Measurements from ENCODE around the gene BCAS2. TPM values are rescaled to one million over a fixed set of nuclear protein-coding genes. Genes with fewer than 3 reads are reported as not detected.

Gene BCAS2
- 64.0 TPM for polyA plus RNA-seq (ENCODE audit: insufficient read length)
- long read RNA-seq, donor 1, transcript BCAS2-201 (7 exons, 1,299 nt): major isoform, 28 of 31 reads
- long read RNA-seq, donor 1, partial matches to known transcripts: 0 of 31 reads
- long read RNA-seq, donor 1, other reads (novel, unspliced or antisense): 0 of 31 reads
- long read RNA-seq, donor 2, transcript BCAS2-201 (7 exons, 1,299 nt): major isoform, 28 of 28 reads
- long read RNA-seq, donor 2, partial matches to known transcripts: 0 of 28 reads
- long read RNA-seq, donor 2, other reads (novel, unspliced or antisense): 0 of 28 reads
- long read RNA-seq, donor 3, transcript BCAS2-201 (7 exons, 1,299 nt): major isoform, 18 of 19 reads
- long read RNA-seq, donor 3, partial matches to known transcripts: 0 of 19 reads
- long read RNA-seq, donor 3, other reads (novel, unspliced or antisense): 0 of 19 reads
- long read RNA-seq, donor 4, partial matches to known transcripts: 0 of 2 reads
- long read RNA-seq, donor 4, other reads (novel, unspliced or antisense): 0 of 2 reads
- long read RNA-seq, donor 5, transcript BCAS2-201 (7 exons, 1,299 nt): major isoform, 47 of 50 reads
- long read RNA-seq, donor 5, partial matches to known transcripts: 0 of 50 reads
- long read RNA-seq, donor 5, other reads (novel, unspliced or antisense): 0 of 50 reads
- long read RNA-seq, donor 6, transcript BCAS2-201 (7 exons, 1,299 nt): major isoform, 29 of 29 reads
- long read RNA-seq, donor 6, partial matches to known transcripts: 0 of 29 reads
- long read RNA-seq, donor 6, other reads (novel, unspliced or antisense): 0 of 29 reads
- long read RNA-seq, donor 7, transcript BCAS2-201 (7 exons, 1,299 nt): major isoform, 39 of 40 reads
- long read RNA-seq, donor 7, partial matches to known transcripts: 0 of 40 reads
- long read RNA-seq, donor 7, other reads (novel, unspliced or antisense): 0 of 40 reads
- long read RNA-seq, donor 8, transcript BCAS2-201 (7 exons, 1,299 nt): major isoform, 10 of 10 reads
- long read RNA-seq, donor 8, partial matches to known transcripts: 0 of 10 reads
- long read RNA-seq, donor 8, other reads (novel, unspliced or antisense): 0 of 10 reads

DNA sequence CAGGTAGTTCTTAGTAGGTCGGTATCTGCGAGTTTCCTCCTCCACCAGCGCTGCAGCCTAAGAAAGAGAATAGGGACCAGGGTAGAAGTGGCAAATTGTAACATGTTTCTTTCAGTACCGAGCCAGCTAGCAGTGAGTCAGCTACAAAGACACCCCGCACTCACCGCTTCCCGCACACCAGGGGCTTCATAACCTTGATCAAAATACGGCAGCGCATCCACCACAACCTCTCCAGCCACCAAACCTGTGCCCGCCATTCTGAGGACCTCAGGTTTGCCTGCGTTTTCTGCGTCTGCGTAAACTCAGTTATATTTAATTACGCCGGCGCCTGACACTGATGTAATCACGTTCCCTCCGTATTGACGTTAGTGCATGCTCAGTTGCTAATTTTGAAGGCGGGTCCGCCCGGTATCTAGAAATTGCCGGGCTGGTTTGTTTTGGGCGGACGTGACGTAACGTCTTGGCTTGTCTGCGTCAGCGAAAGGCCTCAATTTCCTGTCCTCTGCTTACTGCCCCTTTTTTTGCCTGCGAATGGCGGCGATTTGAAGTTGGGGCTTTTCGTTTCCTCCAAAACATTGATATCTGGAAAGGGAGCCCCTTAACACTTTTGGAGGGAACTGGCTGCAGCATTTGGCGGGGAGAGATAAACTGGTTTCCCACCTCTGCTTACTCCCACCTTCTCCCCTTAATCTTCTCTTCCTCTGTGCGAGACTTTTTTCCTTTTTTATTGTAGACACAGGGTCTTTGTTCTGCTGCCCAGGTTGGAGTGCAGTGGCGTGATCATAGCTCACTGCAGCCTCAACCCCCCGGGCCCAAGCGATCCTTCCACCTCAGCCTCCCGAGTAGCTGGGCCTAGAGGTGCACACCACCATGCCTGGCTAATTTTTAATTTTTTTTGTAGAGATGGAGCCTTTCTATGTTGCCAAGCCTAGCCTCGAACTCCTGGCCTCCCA, at the start of gene BCAS2:
BCAS2 (minus strand) TSS at position 281 of the 953 bp plus-strand sequence; CDS start at position 257, 24 bp downstream.
- DNase-seq: peak; percentile 98

DNA sequence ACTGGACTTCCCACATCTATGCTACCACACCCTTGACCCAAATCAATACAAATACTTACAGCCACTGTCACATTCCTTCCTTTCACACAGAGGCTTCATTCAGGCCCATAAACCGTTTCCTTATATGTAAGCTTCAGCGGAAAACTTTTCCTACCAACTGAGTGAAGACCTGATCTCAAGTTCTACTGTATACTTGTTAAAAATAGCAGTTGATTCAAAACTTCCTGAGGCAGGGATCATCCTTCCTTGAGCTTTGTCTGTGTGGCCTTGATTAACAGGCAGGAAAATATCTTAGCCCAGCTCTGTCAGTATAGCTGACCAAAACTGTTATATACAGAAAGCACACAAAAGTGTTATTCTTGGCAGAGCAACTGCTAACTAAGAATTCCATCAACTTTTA, 45.7 kb upstream of the BCAS2 start:
- no peak for DNase-seq

DNA sequence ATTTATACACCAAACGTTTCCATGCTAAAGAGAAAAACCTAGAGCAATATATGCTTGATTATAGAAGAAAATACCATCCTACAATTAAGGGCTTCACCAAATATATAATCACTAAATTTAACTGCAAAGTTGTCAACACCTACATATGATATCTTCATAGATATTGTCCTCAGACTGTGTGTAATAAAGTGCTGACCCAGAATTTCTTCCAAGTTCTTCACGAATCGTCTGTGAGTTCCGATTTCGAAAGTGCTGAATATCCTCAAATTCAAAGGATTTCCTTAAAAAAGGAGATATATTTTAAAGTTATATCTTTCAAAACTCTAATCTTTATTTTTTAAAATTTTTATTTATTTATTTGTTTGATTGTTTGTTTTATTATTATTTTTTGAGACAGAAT, 41.9 kb upstream of the BCAS2 start:
- DNase-seq: no peak

DNA sequence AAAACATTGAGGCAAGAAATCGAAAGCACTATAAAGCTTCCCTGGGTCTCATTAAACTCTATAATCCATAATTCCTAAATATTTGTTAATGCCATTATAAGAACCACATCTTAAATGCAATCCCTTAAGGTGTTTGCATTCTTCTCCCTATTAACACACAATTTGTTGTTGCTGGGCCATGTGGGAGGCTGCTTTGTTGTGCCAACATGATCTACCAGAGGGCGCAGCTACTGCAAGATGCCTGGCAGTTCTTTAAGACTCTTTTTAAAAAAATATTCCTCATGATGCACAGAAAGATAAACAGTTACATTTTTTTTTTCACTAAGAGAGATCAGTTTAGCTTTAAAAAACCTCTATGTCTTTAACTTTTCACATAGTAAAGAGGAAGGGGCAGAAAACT, 39.0 kb upstream of the BCAS2 start:
- no peak for DNase-seq

DNA sequence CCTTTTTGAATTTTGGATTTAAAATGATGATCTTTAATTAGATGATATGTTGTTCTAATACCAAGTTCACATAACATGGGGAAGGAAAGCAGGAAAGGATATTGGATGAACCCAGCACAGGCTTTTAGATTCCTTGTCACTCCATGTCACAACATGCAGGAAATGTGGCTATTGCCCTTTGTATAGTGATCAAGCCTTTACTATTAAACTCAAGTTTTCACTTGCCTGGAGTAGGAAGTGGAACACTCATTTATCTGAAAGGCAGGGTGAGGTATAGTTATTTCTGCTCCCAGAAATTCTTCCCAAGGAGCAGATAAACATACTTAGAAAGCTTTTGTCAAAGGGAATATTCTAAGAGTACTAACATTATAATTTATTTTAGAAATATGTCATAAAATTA, 37.2 kb upstream of the BCAS2 start:
- no peak for DNase-seq

DNA sequence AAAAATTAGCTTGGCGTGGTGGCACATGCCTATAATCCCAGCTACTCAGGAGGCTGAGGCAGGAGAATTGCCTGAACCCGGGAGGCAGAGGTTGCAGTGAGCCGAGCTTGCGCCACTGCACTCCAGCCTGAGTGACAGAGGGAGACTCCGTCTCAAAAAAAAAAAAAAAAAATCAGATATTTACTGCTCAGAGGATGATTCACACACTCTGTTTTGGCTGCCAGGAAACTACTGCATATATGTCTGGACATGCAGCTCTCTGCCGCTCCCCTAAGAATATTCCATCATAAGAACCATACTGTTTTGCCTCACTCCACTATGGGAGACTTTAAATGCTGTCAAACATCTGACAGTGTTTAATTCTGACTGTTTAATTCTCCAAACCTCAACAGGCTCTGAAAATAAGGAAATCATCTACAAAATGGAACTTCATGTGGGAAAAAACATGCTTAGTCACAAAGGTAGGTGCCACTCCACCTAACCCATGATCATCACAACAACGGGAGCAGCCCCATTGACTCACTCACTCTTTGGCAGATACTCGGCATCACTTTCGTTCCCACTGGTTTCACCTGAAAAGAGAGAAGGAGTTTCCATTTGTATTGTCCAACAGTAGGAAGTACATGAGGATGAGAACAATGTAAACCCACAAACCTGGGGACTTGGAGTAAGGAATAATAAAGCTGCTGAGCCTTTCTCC, 29.3 kb upstream of the BCAS2 start:
- no peak for DNase-seq

DNA sequence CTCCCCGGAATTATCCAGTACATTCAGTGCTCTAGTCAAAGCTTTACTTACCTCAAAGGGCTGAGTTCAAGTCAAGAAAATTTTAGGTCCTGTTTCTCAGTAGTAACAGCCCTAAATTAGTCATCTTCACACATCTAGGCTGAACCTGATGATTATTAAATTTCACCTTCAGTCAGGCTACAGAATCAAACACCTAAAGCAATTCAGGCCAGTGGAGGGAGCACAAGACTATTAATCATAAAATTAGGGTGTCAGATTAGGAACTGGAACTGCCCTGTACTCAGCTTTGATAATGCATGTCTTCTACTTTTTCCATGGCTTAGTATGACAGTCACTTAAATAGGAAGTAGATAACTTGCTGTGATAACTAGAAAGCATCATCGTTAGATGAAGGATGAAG, 28.4 kb upstream of the BCAS2 start:
- DNase-seq: no peak

DNA sequence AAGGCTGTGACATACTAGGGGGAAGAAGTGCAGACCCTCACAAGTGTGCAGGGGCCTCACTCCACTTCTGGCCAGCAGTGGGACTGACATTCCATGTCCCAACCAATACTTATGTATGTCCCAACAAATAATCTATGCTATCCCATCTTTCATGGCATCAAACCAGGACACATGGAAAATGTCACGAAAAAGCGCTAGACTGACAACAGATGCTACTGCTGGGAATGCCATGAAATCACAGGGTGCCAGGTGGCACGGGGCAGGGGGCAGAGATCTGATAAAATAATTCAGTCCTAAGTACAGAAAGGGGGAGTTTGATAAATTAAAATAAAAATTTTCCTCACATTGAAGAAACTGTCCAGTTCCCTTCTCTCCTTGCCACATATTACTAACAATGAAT, 27.6 kb upstream of the BCAS2 start:
- no peak for DNase-seq

DNA sequence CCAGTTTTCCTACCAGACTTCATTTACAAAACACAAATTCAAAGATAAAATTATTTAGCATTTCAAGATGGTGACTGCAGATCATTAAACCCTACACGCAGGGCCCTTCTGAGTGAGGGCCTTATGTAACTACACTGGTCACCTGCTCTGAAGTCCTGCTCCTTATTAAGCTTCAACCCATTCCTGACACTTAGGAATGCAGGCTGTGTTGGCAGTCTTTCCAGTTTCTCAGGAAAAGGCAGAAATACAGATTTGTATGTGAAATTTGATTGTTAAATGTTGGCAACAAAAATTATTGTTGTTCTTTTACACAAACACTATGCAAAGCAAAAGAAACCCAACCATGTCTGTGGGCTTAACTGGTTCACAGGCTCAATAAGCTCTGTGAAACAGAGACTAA, 25.8 kb upstream of the BCAS2 start:
- DNase-seq: no peak

DNA sequence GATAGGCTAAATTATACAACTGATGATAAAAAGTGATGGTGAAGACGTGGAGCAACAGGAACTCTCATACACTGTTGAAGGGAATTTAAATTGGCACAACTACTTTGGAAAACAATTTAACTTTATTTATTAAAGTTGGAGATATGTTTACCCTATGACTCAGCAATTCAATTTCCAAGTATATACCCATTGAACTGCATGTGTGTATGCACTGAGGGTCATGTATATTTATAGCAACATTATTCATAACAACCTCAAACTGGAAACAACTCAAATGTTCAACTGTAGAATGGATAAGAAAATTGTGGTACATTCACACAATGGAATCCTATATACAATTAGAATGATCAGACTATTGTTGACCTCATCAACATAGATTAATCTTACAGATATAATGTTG, 16.5 kb upstream of the BCAS2 start:
- DNase-seq: no peak

DNA sequence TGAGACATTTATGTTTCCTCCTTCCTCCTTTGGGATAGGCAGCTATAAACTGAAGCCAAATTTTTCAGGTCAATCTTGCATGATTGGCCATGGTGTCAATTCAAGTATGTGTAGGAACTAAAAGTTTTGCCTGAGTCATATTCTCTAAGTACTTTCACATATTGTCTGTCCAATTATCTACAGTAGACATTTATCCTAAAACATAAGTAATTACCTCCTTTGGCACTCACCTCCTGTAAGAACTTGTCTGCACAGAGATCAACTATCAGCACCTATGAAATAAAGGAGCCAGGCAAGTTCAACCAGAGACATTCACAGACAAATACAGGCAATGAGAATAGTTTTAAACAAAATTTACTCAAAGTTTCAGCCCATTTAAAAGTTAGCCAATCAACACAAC, 14.2 kb upstream of the BCAS2 start:
- DNase-seq: no peak

DNA sequence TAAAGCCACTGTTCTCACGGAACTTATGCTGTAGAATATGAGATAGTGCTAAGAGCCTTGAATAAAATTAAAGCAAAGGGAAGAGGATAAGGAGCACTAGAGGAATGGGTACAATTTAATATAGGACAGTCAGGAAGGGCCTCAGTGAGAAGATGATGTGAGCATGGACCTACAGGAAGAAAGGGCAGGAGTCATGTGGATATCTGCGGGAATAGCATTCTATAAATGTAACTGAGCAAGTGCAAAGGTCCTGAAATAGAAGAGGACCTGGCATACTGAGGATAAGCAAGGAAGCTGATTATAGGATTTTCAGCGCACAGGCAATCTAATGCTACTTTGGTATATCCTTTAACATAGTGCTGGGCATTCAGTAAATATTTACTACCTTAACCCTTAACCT, 12.6 kb upstream of the BCAS2 start:
- DNase-seq: no peak

DNA sequence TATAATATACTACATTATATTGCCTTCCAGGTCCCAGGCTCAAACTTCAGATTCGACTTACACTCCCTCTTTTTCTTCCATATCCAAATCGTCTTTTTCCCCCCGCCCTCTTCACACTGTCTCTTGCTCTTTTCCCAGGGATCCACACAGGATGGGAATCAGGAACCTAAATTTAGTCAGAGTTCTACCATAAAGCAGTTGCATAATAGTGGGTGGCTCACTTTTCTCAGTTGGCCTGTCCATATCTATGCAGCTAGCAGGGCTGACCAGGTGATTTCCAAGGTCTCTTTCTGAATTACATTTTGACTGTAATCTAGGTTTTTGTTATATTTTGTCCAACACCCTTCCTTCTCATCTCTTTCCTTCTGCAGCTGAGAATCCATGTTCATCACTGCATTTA, 7.7 kb upstream of the BCAS2 start:
- DNase-seq: no peak

DNA sequence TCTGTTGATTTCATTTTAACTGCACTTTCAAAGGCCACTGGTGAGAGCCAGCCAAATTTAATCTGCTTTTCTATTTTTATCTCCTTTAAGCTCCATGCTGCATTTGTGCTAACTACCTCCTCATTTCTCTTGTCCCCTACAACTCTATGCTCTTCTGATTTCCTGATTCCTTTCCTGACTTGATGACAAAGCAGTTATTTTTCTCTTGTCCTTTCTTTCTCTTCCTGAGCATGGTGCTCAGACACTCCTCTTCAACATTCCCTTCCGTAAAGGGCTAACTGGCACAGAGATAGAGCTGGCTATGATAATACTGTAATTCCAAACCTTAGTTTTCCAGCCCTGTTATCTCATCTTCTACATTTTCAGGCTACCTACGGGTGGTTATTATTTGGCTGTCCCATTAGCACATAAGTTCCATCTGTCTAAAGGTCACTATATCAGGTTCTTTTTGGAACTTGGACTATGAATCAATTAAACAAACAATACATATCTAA, 6.8 kb upstream of the BCAS2 start:
- DNase-seq: no peak

DNA sequence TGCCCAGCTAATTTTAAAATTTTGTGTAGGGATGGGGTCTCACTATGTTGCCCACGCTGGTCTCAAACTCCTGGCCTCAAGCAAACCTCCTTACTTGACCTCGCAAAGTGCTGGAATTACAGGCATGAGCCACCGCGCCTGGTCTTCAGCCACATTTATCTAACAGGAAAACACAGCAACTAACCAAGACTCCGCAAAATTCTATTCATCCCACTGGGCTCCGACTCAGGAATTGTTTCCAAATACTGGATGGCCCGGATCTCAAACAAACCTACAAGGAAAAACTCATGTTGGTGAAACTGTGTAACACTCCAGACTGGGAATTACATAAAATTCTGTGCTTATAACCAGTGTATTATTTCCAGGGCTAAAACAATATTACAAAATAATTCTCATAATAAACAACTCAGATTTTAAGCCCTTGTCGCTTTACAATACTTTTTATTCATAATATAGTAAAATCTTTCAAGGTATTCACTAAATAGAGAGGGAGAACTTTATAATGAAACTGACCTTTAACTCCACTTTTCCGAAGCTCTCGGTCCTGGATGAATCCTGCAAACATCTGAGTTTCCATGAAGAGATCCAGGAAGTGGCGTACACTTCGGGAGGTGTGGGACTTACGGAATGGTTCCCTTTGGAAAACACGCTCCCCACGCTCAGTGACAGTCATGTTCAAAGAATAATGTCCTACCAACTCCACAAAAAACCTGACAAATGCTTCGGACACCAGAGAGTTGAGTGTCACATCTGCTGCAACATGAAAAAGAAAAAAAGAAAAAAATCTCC, 6.0 kb upstream of the BCAS2 start:
- DNase-seq: no peak

DNA sequence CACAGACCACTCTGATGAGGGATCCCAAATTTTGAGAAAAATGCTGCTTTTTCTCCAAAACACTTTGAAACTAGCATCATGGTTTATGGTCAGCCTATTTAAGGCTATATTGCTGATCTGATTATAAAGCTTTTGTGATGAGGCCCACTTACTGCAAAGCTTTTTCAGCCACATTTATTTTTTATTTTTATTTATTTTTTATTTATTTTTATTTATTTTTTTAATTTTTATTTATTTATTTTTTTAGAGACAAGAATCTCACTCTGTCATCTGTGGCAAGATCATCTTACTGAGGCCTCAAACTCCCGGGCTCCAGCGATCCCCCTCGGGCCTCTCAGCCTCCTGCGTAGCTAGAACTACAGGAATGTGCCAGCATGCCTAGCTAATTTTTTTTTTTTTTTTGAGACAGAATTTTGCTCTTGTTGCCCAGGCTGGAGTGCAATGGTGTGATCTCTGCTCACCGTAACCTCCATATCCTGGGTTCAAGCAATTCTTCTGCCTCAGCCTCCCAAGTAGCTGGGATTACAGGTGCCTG, 5.2 kb upstream of the BCAS2 start:
- no peak for DNase-seq

DNA sequence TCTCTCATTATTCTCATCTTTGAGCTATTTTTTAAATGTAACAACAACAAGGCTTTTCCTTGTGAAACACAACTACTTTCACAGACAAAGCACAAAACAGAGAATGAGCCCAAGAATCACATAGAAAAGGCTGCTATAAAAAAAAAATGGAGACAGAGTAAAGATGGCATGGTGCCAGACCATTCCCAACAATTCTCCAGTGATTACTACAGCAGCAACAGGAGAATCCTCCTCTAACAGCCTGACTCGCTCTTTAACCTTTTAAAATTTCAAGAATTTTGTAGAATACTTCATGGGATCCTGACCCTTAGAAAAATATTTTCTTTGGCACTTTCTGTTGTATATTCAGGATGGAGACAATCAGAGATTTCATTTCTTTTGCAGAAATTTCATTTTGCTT, 3.8 kb upstream of the BCAS2 start:
- no peak for DNase-seq

DNA sequence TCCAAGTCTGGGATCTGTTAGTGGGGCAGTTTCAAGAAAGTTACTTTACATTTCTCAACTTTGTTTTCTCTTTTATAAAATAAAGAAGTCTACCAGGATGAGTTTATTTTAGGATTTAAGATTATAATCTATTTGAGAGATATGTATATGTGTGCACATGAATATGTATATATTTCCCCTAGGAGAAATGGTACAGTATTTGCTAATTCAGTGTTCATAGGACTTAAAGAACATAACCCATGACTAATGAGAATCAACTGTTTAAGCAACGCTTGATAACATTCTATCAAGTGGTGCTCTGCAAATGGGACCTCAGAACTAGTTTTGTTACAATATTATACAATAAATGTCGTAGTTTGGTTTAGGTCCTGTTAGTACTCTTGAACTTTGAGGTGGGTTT, 7.0 kb downstream of the BCAS2 start:
- no peak for DNase-seq

DNA sequence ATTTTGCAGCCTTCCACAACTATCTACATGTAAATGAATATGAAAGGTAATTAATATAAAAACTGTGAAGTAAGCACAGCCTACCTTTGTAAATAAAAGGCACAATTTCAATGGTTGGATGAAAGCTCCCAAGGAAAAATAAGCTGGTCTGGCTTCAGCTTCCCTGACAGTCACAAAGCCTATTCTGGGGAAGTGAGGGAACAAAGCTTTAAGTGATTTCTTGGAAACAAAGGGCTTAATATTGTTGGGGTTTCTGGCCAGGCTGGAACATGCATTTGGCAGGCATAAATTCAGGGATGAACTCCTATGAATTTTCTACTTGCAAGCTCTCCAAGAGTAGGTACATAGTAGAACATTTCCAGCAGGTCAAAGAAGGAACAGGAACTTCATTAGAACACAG, 17.3 kb downstream of the BCAS2 start:
- DNase-seq: no peak
